Fibroblast of the aortic adventitia (primary cell): ENCODE data around the gene SEZ6L. TPM values are rescaled to one million over a fixed set of nuclear protein-coding genes. Genes with fewer than 3 reads are reported as not detected.

Experiments used
- DNase-seq: peaks from one replicate; pipeline ENCODE4 v3.0.0-alpha.2; 2010; ENCODE audit warnings: low read depth
- H3K4me3 ChIP-seq: 2 replicates; pipeline ENCODE4 v1.5.1; 2011; ENCODE audit warnings: low read depth, mild to moderate bottlenecking, control low read depth, low read length, moderate library complexity
- CTCF ChIP-seq: IDR thresholded peaks from 2 replicates; pipeline ENCODE4 v1.5.1; 2011; ENCODE audit warnings: mild to moderate bottlenecking, low read length, control low read depth, inconsistent platforms; ENCODE audit not compliant: insufficient read depth
- total RNA-seq: library from RNA; depleted of rRNA; stranded (reverse); fragments of >200 nt; gene quantifications from 2 replicates; pipeline ENCODE4 v1.2.3, GENCODE V29; 2012; ENCODE audit warnings: low replicate concordance

SEZ6L gene
- total RNA-seq, 1 donor = under 0.01 TPM

- peak; percentile 82 for DNase-seq
- TF ChIP-seq CTCF = no peak
- no peak overlapping the region for H3K4me3 ChIP-seq
Observed at GRCh38 chr22:26322179-26322905, 153.1 kb downstream of the SEZ6L start.

GRCh38 chr22:26323013-26323412 lies 153.8 kb downstream of the SEZ6L start:
- DNase-seq = no peak
- no peak overlapping the region for H3K4me3 ChIP-seq
- no peak for TF ChIP-seq CTCF

- TF ChIP-seq CTCF = no peak
- DNase-seq = no peak
Observed at GRCh38 chr22:26324150-26324549, 154.9 kb downstream of the SEZ6L start.

GRCh38 chr22:26325641-26326040 lies 156.4 kb downstream of the SEZ6L start:
- H3K4me3 ChIP-seq = no peak overlapping the region
- TF ChIP-seq CTCF = no peak
- DNase-seq = peak; percentile 11

More at GRCh38 chr22:26324150-26324549, 154.9 kb downstream of the SEZ6L start:
- H3K4me3 ChIP-seq = no peak overlapping the region

- H3K4me3 ChIP-seq = no peak overlapping the region
- TF ChIP-seq CTCF = no peak
- DNase-seq = no peak
Observed at GRCh38 chr22:26326803-26327202, 157.5 kb downstream of the SEZ6L start.

GRCh38 chr22:26327306-26327705 lies 158.0 kb downstream of the SEZ6L start:
- TF ChIP-seq CTCF = no peak
- DNase-seq = no peak
- H3K4me3 ChIP-seq = no peak overlapping the region

- no peak for TF ChIP-seq CTCF
- H3K4me3 ChIP-seq = no peak overlapping the region
- DNase-seq = no peak
Observed at GRCh38 chr22:26328221-26328620, 159.0 kb downstream of the SEZ6L start.
